ENCODE data around the gene ARPC4.

Gene ARPC4

DNA sequence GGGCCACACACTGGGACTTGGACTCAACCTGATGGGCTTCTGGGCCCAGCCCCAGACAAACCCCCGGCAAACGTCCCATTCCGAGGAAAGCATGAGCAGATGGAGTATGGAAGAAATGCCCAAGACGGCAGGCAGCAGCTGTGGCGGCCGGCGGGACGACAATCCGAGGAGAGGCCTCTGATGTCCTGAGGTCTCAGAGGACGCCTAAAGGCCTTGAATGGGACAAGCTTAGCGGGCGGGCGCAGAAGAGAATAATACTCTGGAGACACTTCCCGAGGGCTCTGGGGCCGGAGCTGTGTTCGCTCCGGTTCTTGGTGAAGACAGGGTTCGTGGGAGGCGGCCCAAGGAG lies 43.6 kb upstream of the ARPC4 start:
- peak overlapping the region; percentile 42 to 94 for H3K27ac ChIP-seq
- no peak for DNase-seq (ENCODE audit: low spot score)
- peak overlapping the region; percentile 77 for H3K4me3 ChIP-seq
- TF ChIP-seq, protein P1, sequence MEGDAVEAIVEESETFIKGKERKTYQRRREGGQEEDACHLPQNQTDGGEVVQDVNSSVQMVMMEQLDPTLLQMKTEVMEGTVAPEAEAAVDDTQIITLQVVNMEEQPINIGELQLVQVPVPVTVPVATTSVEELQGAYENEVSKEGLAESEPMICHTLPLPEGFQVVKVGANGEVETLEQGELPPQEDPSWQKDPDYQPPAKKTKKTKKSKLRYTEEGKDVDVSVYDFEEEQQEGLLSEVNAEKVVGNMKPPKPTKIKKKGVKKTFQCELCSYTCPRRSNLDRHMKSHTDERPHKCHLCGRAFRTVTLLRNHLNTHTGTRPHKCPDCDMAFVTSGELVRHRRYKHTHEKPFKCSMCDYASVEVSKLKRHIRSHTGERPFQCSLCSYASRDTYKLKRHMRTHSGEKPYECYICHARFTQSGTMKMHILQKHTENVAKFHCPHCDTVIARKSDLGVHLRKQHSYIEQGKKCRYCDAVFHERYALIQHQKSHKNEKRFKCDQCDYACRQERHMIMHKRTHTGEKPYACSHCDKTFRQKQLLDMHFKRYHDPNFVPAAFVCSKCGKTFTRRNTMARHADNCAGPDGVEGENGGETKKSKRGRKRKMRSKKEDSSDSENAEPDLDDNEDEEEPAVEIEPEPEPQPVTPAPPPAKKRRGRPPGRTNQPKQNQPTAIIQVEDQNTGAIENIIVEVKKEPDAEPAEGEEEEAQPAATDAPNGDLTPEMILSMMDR (IDR thresholded peaks at IDR 0.05): no peak

DNA sequence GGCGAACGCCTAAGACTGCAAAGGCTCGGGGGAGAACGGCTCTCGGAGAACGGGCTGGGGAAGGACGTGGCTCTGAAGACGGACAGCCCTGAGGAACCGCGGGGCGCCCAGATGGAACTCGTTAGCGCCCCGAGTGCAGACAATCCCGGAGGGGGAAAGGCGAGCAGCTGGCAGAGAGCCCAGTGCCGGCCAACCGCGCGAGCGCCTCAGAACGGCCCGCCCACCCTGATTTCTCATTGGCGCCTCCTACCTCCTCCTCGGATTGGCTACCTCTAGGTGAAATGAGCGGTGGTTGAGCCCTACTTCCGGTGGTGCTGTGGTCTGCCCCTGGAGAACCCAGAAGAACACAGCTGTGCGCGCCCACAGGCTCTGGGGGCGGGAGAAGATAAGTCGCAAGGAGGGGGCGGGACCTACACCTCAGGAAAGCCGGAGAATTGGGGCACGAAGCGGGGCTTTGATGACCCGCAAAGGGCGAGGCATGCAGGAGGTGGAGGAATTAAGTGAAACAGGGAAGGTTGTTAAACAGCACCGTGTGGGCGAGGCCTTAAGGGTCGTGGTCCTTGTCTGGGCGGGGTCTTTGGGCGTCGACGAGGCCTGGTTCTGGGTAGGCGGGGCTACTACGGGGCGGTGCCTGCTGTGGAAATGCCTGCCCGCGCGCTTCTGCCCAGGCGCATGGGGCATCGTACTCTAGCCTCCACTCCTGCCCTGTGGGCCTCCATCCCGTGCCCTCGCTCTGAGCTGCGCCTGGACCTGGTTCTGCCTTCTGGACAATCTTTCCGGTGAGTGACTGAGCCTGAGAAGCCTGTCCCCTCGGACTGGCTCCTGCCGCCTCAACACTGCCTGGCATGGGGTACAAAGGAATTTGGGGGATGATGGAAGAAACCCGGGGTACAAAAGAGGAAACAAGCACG lies 43.0 kb upstream of the ARPC4 start, which contains the start of gene OGG1:
Gene OGG1, plus strand, starts transcription at position 308 of the 911 bp plus-strand sequence. Its CDS starts 335 bp downstream, at position 643.
- peak; percentile 99 for DNase-seq (ENCODE audit: low spot score)
- peak within 1 kb of the TSS; percentile 42 to 94 for H3K27ac ChIP-seq
- TF ChIP-seq, protein P1 (IDR thresholded peaks at IDR 0.05): no peak
- H3K4me3 ChIP-seq: peak within 1 kb of the TSS; percentile 77

- Histone ChIP-seq H3K27ac (peak overlapping the region; percentile 42 to 94), H3K4me3 (peak overlapping the region; percentile 77)
- DNase-seq (ENCODE audit: low spot score): no peak
- TF ChIP-seq, protein P1 (IDR thresholded peaks at IDR 0.05): no peak
Observed at GRCh38 chr3:9750556-9751411, 42.1 kb upstream of the ARPC4 start.

DNA sequence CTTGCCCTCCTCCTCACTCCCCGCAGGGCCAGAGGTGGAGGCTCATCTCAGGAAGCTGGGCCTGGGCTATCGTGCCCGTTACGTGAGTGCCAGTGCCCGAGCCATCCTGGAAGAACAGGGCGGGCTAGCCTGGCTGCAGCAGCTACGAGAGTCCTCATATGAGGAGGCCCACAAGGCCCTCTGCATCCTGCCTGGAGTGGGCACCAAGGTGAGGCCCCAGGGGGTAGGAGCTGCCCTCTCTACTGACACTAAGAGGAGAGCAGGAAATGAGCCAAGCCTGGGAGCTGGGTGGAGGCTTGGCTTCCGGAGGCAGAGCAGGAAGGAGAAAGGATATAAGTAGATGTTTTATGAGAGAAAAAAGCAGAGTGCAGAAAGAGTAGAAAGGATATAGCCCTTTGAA lies 38.2 kb upstream of the ARPC4 start:
- DNase-seq (ENCODE audit: low spot score): no peak
- Histone ChIP-seq H3K4me3 (no peak overlapping the region), H3K27ac (peak overlapping the region in 1 of 2 donors; percentile 20)
- TF ChIP-seq, protein P1 (IDR thresholded peaks at IDR 0.05): no peak

DNA sequence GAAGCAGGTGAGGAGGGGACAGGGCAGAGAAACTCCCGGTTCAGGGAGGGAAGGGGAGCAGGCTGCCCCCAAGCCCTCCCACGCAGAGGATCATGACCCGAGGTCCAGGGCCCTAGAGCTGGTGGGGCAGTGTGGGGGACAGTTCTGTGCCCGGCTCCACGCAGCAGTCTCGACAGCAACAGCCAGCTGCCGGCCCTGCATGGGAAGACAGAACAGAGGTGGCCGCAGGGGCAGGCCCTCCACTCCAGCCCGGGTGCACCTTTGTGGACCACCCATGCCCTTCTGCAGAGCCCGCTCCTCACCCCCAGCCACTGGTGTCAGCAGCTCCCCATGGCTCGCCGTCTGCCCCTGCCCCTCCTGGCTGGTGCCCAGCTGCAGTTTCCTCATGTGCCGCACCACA lies 35.5 kb upstream of the ARPC4 start:
- no peak overlapping the region for H3K27ac ChIP-seq
- H3K4me3 ChIP-seq: no peak overlapping the region
- DNase-seq (ENCODE audit: low spot score): no peak
- TF ChIP-seq, protein P1 (IDR thresholded peaks at IDR 0.05): no peak

- DNase-seq (ENCODE audit: low spot score): no peak
- no peak overlapping the region for H3K27ac ChIP-seq
- TF ChIP-seq, protein P1 (IDR thresholded peaks at IDR 0.05): no peak
- H3K4me3 ChIP-seq: no peak overlapping the region
Observed at GRCh38 chr3:9760779-9761505, 31.9 kb upstream of the ARPC4 start.

All from coronary artery (tissue), 2 donors.